NCI-H2196 treated with DMSO at 0.1 percent for 48 hours (cell line): ENCODE results near the gene WDR18.
"Not testable (repeated sequence)": the region's sequence is repeated elsewhere in the genome, so short reads cannot be mapped to it uniquely, and the experiment has no call there.

Experiments
- DNase-seq: peaks from one replicate; lab custom pipeline; 2025; ENCODE audit not compliant: unreplicated experiment; lab: John Stamatoyannopoulos, UW

Gene WDR18

GRCh38 chr19:948842-949496 is 35.2 kb upstream of the WDR18 start:
- DNase-seq = no peak

DNA sequence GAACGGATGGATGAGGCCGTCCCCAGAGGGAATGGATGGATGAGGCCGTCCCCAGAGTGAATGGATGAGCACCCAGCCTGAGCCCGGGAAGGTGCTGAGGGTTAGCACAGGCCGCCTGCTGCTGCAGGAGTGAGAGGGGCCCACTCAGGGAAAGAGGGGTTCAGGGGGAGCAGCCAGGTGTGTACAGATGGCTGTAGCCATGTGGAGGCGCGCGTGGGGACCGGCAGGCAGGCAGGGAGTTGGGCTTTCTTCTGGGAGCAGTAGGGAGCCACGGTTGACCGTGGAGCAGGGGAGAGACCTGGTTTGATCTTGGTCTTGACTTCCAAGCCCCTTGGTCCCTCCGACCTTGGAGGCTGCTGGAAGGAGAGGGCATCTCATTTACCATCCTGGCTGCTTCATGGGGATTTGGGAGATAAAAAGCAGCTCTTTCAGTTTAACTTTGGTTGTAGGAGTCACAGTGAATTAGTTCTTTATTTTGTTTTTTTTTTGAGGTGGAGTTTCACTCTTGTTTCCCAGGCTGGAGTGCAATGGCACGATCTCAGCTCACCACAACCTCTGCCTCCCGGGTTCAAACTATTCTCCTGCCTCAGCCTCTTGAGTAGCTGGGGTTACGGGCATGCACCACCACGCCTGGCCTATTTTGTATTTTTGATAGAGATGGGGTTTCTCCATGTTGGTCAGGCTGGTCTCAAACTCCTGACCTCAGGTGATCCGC is 33.6 kb upstream of the WDR18 start:
- no peak for DNase-seq

GRCh38 chr19:952049-952679 is 32.0 kb upstream of the WDR18 start:
- DNase-seq = no peak

GRCh38 chr19:952680-953444 is 31.3 kb upstream of the WDR18 start:
- DNase-seq = no peak

DNA sequence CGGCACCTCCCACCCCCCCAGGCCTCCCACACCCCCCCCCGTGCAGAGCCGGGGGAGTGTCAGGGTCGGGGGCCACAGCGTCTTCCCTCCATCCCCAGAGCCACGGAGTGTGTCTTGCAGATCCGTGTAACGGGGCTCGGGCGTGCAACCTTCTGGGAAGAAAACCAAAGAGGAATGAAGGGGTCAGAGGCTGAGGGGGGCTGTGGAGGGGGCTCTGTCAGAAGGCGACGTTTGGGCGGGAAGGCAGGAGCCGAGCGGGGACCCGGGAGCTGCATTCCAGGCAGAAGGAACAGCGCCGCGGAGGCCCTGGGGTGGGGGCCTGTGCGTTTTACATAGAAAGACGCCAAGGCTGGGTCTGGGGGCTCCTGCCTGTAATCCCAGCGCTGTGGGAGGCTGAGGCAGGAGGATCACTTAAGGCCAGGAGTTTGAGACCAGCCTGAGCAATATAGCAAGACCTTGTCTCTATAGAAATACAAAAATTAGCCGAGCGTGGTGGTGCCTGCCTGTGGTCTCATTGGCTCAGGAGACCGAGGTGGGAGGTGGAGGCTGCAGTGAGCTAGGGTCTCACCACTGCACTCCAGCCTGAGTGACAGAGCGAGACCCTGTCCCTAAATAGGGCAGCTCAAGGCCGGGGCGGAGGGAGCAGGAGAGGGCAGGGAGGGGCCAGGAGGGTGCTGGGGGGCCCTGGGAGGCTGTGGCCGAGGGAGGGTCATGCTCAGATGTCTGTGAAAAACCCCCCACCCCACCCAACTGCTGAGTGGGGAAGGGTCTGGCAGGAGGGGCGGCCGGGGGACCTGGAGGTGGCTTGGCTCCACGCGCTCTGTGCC is 30.5 kb upstream of the WDR18 start:
- DNase-seq = no peak

DNA sequence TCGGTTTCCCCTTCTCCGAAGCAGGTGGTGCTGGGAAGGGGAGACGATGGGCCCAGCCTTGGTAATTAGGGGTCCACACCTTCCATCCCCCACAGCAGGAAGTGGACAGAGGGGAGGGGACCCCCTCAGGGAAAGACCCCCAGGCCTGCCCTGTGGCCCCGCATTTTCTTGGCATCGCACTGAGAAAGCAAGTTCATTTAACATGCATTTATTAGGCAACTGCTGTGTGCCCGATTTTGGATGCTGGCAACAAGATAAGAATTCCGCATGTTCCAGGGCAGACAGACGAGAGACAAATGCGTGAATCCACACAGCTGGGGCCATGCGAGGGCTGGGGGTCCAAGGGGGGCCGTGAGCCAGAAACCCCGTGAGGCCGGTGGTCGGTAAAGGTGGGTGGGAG is 29.9 kb upstream of the WDR18 start:
- DNase-seq = no peak

GRCh38 chr19:954672-955494 is 29.3 kb upstream of the WDR18 start:
- DNase-seq = no peak

- no peak for DNase-seq
Observed at GRCh38 chr19:955803-956765, 28.1 kb upstream of the WDR18 start.

DNA sequence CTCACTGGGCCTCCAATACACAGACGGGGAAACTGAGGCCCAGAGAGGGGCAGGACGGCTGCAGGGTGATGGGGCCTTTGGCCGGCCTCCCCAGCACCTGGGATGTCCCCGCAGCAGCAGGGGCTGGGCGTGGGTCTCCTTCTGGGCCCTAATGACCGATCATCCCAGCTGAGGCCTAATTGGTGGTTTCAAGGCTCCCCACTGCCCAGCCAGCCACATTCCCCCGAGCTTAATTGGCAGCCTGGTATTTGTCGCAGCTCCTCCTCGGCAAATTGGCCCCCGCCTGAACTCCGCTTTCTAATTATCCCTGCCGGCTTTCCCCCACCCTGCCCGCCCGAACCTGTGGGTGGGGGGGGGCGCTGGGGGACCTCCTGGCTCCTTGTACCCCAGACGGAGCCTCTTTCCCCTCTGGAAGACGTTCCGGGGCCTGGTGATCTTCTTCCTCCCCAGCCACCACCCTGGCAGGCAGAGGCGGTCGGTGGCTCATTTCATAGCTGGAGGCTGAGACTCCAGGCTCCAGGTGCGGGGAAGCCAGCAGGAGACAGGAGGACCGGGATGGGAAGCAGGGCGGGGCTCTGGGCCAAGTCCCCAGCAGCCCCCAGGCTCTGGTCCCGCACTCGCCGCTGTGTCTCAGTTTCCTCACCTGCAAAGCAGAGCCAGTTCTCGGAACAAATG is 27.2 kb upstream of the WDR18 start:
- DNase-seq = no peak

DNA sequence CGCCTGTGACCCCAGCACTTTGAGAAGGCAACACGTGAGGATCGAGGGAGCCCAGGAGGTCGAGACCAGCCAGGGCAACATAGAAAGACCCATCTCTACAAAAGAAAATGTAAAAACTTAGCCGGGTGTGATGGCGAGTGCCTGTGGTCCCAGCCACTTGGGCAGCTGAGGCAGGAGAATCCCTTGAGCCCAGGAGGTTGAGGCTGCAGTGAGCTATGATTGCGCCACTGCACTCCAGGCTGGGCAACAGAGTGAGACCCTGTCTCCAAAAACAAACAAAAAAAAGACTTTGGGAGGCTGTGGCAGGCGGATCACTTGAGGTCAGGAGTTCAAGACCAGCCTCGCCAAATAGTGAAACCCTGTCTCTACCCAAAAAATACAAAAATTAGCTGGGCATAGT is 26.6 kb upstream of the WDR18 start:
- DNase-seq = not testable (repeated sequence)

DNA sequence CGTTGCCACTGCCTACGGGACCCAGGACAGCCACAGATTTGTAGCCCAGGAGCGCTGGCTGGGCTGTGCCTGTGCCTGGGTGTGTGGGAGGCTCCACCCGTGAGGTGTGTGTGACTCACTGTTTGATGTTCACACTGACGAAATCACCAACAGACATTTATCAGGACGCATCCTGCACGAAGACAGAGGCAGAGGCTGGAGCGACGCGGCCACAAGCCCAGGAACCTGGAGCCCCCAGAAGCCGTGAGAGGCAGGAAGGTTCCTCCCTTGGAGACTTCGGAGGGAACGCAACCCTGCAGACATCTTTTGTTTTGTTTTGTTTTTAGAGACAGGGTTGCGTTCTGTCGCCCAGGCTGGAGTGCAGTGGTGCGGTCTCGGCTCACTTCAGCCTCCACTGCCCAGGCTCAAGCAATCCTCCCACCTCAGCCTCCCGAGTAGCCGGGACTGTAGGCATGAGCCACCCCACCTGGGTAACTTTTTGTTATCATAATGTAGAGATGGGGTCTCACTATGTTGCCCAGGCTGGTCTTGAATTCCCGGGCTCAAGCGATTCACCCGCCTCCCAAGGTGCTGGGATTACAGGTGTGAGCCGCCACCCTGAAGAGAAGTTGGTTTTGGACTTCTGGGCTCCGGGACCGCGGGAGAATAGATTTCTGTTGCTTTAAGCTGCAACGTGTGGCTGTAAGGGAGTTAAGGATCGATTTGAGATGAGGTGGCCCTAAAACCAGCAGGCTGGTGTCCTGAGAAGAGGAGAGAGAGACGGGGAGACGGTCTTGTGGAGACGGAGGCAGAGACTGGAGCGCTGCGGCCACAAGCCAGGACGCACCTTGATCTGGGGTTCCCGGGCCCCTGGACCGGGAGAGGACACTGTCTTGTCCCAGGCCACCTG is 24.9 kb upstream of the WDR18 start:
- DNase-seq = no peak

DNA sequence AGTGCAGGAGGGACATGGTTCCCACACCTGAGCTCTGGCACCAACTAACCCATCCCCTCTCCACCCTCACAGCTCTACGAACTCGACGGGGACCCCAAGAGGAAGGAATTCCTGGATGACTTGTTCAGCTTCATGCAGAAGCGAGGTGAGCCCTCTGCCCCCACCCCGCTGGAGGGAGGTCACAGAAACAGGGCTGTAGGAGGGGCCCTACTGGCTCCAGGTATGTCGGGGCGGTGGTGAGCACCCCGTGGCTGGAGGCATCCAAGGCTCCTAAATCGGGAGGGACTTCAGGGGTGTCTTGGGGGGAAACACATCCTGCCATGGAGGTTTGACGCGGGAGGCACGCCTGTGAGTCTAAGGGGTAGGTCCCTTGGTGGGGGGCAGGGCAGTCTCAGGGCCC is 24.1 kb upstream of the WDR18 start:
- DNase-seq = no peak

- DNase-seq = no peak
Observed at GRCh38 chr19:960601-960938, 23.6 kb upstream of the WDR18 start.

GRCh38 chr19:961866-962620 is 22.1 kb upstream of the WDR18 start:
- DNase-seq = no peak

- DNase-seq = no peak
Observed at GRCh38 chr19:962683-963400, 21.3 kb upstream of the WDR18 start.

DNA sequence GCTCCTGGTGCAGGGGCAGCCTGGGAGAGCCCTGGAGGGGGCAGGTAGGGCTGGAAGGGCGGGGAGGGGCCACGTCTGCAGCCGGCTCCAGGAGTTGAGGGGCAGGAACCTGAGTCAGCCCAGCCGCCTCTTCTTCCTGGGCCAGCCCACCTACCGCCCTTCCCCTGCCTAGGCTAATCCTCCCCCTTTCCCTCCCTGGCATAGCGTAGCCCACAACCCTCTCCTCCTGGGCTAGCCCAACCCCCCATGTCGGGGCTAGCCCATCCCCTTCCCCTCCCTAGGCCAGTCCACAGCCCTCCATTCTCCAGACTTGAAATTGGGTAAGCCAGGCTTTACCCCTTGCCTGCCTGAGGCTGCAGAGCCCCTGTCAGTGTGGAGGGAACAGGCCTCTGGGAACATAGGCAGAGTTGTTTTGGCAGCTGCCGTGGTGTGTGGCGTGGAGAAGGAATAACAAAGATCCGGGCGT is 20.6 kb upstream of the WDR18 start:
- no peak for DNase-seq
